ENCODE measurements around the gene ZNF577.

The ZNF577 gene

DNA sequence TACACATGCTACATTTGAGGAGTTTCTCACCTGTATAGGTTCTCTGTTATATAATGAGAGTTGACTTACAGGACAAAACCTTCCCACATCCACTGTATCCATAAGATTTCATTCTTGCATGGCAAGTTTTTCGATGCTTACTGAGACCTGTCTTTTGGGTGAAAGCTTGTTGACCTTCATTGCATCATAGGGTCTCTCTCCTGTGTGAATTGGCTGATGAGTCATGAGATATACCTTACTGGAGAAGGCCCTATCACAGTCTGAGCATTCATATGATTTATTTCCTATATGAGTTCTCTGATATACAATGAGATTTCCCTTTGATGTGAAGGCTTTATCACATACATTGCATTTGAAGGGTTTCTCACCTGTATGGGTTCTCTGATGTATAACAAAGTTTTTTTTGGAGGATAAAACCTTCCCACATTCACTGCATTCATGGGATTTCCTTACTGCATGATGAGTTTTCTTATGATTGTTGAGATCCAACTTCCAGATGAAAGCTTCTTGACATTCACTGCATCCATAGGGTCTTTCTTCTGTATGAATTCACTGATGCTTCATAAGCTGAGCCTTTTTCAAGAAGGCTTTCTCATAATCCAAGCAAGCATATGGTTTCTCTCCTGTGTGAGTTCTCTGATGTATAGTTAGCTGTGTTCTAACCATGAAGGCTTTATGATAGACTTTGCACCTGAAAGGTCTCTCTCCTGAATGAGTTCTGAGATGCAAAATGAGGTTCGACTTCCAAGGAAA lies 25.7 kb downstream of the ZNF577 start:
- DNase-seq (ENCODE audit: low read depth) = no peak

DNA sequence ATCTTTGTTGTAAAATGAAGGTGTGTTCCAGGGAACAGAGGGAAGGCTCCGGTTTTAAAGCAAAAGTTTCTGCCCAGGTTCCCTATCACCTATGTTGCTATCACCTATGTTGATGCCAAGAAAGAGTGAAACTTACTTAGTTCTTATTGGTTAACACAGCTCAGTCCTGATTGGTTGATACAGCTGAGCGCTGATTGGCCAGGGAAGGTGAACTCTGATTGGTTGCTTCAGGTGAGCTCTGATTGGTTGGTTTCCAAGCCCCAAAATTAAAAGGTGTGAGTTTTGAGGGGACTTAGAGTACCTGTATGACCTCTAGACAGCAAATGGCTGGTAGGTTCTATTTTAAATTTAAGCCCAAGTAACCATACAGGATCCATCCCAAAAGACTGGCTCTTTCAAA lies 50.6 kb downstream of the ZNF577 start:
- DNase-seq (ENCODE audit: low read depth) = no peak

DNA sequence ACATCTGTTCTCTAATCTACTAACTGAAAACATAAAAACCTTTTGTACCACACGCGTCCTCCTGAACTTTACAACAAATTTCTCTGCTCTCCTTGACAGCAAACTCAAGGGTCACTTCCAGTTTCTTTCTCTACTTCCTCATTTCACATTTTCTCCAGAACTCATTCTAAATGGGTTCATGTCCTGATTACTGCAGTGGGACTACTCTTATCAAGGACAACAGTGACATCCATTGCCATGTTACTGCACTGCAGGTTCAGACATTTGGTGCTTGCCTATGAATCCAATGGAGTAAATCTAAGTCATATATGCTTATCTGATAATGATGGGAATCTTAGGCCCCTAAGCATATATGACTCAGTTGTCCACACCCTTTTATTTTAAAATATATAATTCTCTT lies 57.5 kb downstream of the ZNF577 start:
- no peak for DNase-seq (ENCODE audit: low read depth)

DNA sequence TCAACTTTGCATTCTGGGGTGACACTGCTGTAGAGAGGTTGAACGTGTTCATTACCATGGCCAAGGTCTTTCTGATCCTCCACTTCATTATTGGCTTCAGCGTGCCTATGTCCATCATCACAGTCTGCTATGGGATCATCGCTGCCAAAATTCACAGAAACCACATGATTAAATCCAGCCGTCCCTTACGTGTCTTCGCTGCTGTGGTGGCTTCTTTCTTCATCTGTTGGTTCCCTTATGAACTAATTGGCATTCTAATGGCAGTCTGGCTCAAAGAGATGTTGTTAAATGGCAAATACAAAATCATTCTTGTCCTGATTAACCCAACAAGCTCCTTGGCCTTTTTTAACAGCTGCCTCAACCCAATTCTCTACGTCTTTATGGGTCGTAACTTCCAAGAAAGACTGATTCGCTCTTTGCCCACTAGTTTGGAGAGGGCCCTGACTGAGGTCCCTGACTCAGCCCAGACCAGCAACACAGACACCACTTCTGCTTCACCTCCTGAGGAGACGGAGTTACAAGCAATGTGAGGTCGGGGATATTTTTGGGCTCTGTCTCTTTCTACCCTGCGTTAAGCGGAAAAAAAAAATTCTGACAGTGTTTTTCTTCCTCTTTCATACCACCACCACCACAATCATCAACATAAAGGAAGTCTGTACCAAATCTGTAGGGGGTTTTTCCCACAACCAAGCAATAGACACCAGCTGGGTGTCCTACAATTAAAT lies 63.3 kb downstream of the ZNF577 start:
- no peak for DNase-seq (ENCODE audit: low read depth)

DNA sequence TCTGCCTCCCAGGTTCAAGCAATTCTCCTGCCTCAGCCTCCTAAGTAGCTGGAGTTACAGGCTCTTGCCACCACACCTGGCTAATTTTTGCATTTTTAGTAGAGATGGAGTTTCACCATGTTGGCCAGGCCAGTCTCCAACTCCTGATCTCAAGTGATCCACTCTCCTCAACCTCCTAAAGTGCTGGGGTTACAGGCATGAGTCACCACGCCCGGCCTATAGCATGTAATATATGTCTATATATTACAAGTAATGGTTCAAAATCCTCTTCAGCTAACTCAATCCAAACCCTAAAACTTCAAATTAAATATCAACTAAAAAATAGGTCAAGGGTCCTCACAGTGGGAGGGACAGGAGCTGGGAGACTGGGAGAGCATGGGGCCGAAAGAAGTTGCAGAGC lies 64.8 kb downstream of the ZNF577 start:
- no peak for DNase-seq (ENCODE audit: low read depth)

DNA sequence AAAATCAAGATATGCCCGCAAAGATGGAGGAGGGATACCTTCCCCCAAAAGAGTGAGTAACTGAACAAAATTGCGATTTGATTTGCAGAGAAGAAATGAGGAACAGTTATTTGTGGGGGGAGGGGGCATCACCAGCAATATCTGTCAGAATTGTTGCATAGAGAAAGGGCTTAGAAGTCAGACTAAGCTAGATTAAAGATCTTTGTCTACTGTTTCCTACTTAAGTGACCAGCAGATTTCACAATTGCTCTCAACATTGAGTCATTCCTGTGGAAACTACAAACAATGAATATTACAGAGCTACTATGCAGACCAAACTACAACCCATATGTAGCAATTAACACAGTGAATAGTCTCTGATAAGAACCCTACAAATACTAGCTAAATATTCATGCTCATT lies 65.4 kb downstream of the ZNF577 start:
- no peak for DNase-seq (ENCODE audit: low read depth)

DNA sequence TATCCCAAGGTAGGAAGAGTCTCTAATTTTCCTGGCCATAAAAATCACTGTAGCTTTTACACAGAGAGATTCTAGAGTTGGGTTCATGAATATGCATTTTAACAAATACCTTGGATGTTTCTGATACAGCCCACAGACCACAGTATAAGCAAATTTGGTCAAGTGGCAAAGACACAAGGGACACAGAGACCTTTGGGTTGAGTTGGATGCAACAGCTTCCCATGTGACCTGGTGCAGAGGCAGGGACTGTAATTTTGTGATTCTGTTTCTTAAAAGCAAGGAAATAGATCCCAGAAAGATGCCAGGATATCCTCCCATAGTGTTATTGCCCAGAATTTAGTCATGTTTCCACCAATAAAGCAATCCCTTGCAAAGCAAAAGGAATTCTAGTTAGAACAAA lies 65.8 kb downstream of the ZNF577 start:
- no peak for DNase-seq (ENCODE audit: low read depth)

DNA sequence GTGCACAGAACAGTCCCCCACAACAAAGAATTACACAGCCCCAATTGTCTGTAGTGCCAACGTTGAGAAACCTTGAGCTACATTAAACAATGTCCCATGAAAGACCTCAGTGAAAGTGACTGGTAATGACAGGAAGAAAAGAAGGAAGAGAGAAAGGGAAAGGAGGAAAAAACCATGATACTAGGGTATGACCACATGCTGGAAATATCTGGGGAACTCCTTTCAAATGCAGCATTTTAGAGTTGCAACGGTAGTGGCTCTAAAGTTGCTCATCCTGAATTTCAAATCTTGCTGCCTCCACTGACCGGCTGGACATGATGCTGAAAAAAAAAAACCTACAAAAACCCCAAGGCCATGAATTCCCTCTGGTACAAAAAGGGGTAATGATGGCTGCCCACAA lies 66.3 kb downstream of the ZNF577 start:
- no peak for DNase-seq (ENCODE audit: low read depth)

Measured in activated T-helper 9 cell treated with anti-CD3 and anti-CD28 coated beads, Interleukin-2, amount 50 U/mL, for 16 hours (primary cell).